Immature natural killer cell (primary cell): ENCODE measurements around the gene SBK3. TPM values are rescaled to one million over a fixed set of nuclear protein-coding genes. Genes with fewer than 3 reads are reported as not detected.
A peak's percentile ranks its signal among the peaks of the same experiment; 100 is the strongest.

ENCODE experiments used
- DNase-seq, 3 donors: peaks; one replicate each; pipeline ENCODE4 v3.0.0; 2022; ENCODE audit warnings: mixed read lengths in 1 of 3
- H3K27ac Mint-ChIP-seq, 6 donors: one replicate each; pipeline ENCODE4 v1.8.0; 2020; ENCODE audit warnings: mixed read lengths in 6 of 6, mild to moderate bottlenecking in 5 of 6, inconsistent platforms in 4 of 6, moderate library complexity in 3 of 6
- H3K27me3 Mint-ChIP-seq, 3 donors: one replicate each; pipeline ENCODE4 v1.8.0; 2020 to 2021; ENCODE audit warnings: low read depth in 3 of 3, mild to moderate bottlenecking in 3 of 3, mixed read lengths in 3 of 3, moderate library complexity in 3 of 3, inconsistent platforms in 1 of 3
- H3K36me3 Mint-ChIP-seq, 3 donors: one replicate each; pipeline ENCODE4 v1.8.0; 2020; ENCODE audit warnings: mixed read lengths in 3 of 3, inconsistent platforms in 2 of 3, mild to moderate bottlenecking in 2 of 3
- H3K4me1 Mint-ChIP-seq, 2 donors: one replicate each; pipeline ENCODE4 v1.8.0; 2020; ENCODE audit warnings: inconsistent platforms in 2 of 2, mild to moderate bottlenecking in 2 of 2, mixed read lengths in 2 of 2, moderate library complexity in 1 of 2
- H3K4me3 Mint-ChIP-seq, 5 donors: one replicate each; pipeline ENCODE4 v1.8.0; 2020; ENCODE audit warnings: mild to moderate bottlenecking in 5 of 5, mixed read lengths in 5 of 5, inconsistent platforms in 3 of 5, moderate library complexity in 3 of 5
- H3K9me3 Mint-ChIP-seq, 6 donors: one replicate each; pipeline ENCODE4 v1.8.0; 2020; ENCODE audit warnings: mild to moderate bottlenecking in 6 of 6, mixed read lengths in 6 of 6, inconsistent platforms in 4 of 6, moderate library complexity in 3 of 6
- polyA plus RNA-seq, 3 donors: library from polyadenylated mRNA; unstranded; fragments of 300-500 nt; fragmentation: Illumina TruSeq; gene quantifications; one replicate each; pipeline ENCODE4 v1.2.3, GENCODE V29; 2021

SBK3 gene
- polyA plus RNA-seq, 3 donors from 2014 or later = not detected

DNA sequence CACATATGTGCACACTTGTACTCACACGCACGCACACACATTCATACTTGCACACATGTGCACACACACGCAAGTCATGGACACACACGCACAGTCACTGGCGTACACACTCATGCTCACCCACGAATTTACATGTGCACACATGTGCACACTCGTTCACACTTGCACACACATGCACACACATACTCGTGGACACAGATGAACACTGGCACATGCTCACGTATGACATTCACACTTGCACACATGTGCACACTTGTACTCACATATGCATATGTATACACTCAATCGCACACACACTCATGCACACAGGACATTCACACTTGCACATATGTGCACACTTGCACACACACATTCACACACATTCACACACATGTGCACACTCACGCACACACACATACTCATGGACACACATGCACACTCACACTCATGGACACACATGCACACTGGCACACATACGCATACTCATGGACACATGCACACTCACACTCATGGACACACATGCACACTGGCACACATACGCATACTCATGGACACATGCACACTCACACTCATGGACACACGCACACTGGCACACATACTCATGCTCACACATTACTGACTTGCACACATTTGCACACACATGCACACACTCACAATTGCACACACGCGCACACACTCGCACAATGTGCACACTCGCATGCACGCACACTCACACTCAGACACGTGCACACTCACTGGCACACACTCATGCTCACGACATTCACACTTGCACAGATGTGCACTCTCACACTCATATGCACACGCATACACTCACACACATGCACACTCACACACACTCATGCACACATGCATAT lies 17.9 kb downstream of the SBK3 start:
- H3K27ac Mint-ChIP-seq = no peak overlapping the region
- no peak overlapping the region for H3K4me3 Mint-ChIP-seq
- H3K9me3 Mint-ChIP-seq = no peaks in the 10 kb centered on the region
- DNase-seq = no peak
- H3K36me3 Mint-ChIP-seq = no peaks in the 10 kb centered on the region
- peaks cover 0 to 2% (median 0%) of the 10 kb centered on the region in 3 donors for H3K27me3 Mint-ChIP-seq
- no peaks in the 10 kb centered on the region for H3K4me1 Mint-ChIP-seq

- no peaks in the 10 kb centered on the region for H3K4me1 Mint-ChIP-seq
- no peaks in the 10 kb centered on the region for H3K36me3 Mint-ChIP-seq
- H3K27me3 Mint-ChIP-seq = peaks cover 0 to 5% (median 0%) of the 10 kb centered on the region in 3 donors
- no peak for DNase-seq
- no peak overlapping the region for H3K4me3 Mint-ChIP-seq
- no peak overlapping the region for H3K27ac Mint-ChIP-seq
- H3K9me3 Mint-ChIP-seq = no peaks in the 10 kb centered on the region
These were observed 18.8 kb downstream of the SBK3 start for GRCh38 chr19:55526216-55527196.

GRCh38 chr19:55525289-55526101 lies 19.8 kb downstream of the SBK3 start:
- H3K27me3 Mint-ChIP-seq = peaks cover 0 to 5% (median 0%) of the 10 kb centered on the region in 3 donors
- H3K4me3 Mint-ChIP-seq = no peak overlapping the region
- H3K27ac Mint-ChIP-seq = no peak overlapping the region
- no peaks in the 10 kb centered on the region for H3K9me3 Mint-ChIP-seq
- no peaks in the 10 kb centered on the region for H3K4me1 Mint-ChIP-seq
- H3K36me3 Mint-ChIP-seq = no peaks in the 10 kb centered on the region
- DNase-seq = no peak

DNA sequence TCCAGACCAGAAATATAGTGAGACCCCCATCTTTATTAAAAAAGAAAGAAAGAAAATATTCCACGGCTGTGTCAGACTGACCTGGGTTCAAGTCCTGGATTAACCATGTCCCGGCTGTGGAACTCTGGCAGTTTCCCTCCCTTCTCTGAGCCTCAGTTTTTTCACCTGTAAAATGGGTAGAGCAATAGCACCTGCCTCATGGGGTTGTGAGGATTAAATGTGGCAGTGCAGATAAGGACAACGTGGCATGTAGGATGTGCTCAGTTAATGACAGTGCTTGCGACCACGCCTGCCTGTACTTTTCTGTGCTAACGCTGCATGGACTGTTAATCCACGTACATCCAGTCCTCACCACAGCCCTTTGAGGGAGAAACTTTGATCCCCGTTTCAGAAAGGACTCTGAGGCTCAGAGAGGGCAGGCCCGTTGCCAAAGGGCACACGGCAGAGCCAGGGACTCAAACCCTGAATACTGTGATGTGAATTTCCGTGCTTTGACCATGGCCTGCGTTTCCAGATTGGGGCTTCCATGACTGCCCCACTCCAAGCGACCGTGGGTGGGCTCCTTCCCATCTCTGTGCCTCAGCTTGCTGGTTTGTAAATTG lies 24.6 kb downstream of the SBK3 start:
- DNase-seq = no peak
- Mint-ChIP-seq H3K4me1 (peaks cover 3 to 5% of the 10 kb centered on the region in 2 donors), H3K9me3 (no peaks in the 10 kb centered on the region), H3K27me3 (peaks cover 0 to 5% (median 1%) of the 10 kb centered on the region in 3 donors), H3K27ac (no peak overlapping the region), H3K36me3 (no peaks in the 10 kb centered on the region), H3K4me3 (no peak overlapping the region)

GRCh38 chr19:55519451-55520311 lies 25.7 kb downstream of the SBK3 start:
- Mint-ChIP-seq H3K4me1 (peaks cover 3 to 5% of the 10 kb centered on the region in 2 donors), H3K9me3 (no peaks in the 10 kb centered on the region), H3K36me3 (no peaks in the 10 kb centered on the region), H3K27ac (no peak overlapping the region), H3K4me3 (no peak overlapping the region), H3K27me3 (peaks cover 0 to 3% (median 1%) of the 10 kb centered on the region in 3 donors)
- no peak for DNase-seq

DNA sequence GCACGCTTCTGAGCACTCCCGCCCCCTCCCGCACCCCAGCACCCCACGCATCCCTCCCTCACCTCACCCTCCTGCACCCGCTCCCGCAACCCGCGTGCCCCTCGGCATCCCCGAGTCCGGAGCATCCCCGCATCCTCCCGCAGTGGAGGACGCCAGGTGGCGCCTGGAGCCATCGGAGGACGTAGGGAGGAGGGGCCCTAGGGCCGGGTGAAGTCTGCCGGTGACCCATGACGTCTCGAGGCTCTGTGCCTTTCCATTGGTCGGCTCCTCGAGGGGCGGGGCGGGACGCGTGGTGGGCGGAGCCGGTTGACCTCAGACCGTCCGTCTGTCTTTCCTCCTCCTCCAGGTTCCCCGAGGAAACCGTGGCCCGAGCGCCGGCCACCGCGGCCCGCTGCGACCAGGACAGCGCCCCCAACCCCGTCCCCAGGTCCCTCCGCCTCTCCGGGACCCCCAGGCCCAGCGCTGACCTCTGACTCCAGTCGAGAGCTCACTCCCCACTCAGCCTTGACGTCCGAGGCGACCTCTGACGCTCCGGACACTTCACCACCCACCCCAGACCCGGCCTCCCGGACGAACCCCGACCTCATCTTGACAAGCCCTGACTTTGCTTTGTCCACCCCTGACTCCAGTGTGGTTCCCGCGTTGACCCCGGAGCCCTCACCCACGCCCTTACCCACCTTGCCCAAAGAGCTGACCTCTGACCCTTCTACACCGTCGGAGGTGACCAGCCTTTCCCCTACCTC lies 28.3 kb downstream of the SBK3 start:
- Mint-ChIP-seq H3K4me3 (peak overlapping the region; percentile 70 to 83 (median 73)), H3K36me3 (no peaks in the 10 kb centered on the region), H3K9me3 (no peaks in the 10 kb centered on the region), H3K27ac (peak overlapping the region; percentile 68 to 93 (median 76)), H3K4me1 (peaks cover 3 to 5% of the 10 kb centered on the region in 2 donors), H3K27me3 (peaks cover 0 to 1% (median 1%) of the 10 kb centered on the region in 3 donors)
- DNase-seq = peak; percentile 90 to 92 (median 92)

DNA sequence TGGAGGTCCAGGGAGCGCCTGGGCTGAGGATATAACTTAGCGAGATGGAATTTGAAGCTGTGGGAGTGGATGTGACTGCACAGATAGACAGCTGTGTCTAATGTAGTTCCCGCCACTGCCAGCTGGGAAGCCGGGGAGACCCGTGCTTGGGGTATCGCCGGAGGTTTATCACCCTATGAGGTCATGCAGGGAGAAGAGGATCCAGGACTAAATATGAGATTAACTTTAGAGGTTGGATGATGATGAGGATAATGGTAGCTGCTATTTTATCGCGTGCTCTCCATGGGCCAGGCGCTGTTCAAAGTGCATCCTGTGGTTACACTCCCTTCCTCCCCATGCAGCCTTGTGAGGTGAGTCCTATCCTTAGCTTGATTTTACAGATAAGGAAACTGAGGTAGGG lies 37.2 kb downstream of the SBK3 start:
- H3K27ac Mint-ChIP-seq = no peak overlapping the region

GRCh38 chr19:55504981-55505380 lies 40.4 kb downstream of the SBK3 start:
- Mint-ChIP-seq H3K9me3 (no peaks in the 10 kb centered on the region), H3K4me3 (no peak overlapping the region), H3K27me3 (peaks cover 4 to 10% (median 8%) of the 10 kb centered on the region in 3 donors), H3K4me1 (peaks cover 14 to 28% of the 10 kb centered on the region in 2 donors), H3K36me3 (peaks cover 0 to 4% (median 0%) of the 10 kb centered on the region in 3 donors), H3K27ac (no peak overlapping the region)
- DNase-seq = no peak

More for the DNA sequence above, 37.2 kb downstream of the SBK3 start:
- Mint-ChIP-seq H3K4me3 (no peak overlapping the region), H3K36me3 (peaks cover 0 to 2% (median 0%) of the 10 kb centered on the region in 3 donors), H3K4me1 (peaks cover 10 to 13% of the 10 kb centered on the region in 2 donors), H3K9me3 (no peaks in the 10 kb centered on the region), H3K27me3 (peaks cover 4 to 12% (median 6%) of the 10 kb centered on the region in 3 donors)
- no peak for DNase-seq

GRCh38 chr19:55504252-55504603 lies 41.1 kb downstream of the SBK3 start:
- no peak for DNase-seq
- peaks cover 14 to 28% of the 10 kb centered on the region in 2 donors for H3K4me1 Mint-ChIP-seq
- peaks cover 4 to 10% (median 8%) of the 10 kb centered on the region in 3 donors for H3K27me3 Mint-ChIP-seq
- H3K36me3 Mint-ChIP-seq = peaks cover 0 to 7% (median 0%) of the 10 kb centered on the region in 3 donors
- peak overlapping the region in 2 of 6 donors; percentile 84 to 95 for H3K27ac Mint-ChIP-seq
- no peaks in the 10 kb centered on the region for H3K9me3 Mint-ChIP-seq
- peak overlapping the region; percentile 87 to 90 (median 88) for H3K4me3 Mint-ChIP-seq

GRCh38 chr19:55503502-55504251 lies 41.7 kb downstream of the SBK3 start:
- Mint-ChIP-seq H3K27ac (peak overlapping the region; percentile 80 to 95 (median 88)), H3K9me3 (no peaks in the 10 kb centered on the region), H3K4me1 (peaks cover 14 to 28% of the 10 kb centered on the region in 2 donors), H3K4me3 (peak overlapping the region; percentile 87 to 90 (median 88)), H3K36me3 (peaks cover 0 to 8% (median 0%) of the 10 kb centered on the region in 3 donors), H3K27me3 (peaks cover 4 to 10% (median 8%) of the 10 kb centered on the region in 3 donors)
- peak; percentile 91 to 95 (median 93) for DNase-seq

- H3K27ac Mint-ChIP-seq = peak overlapping the region; percentile 80 to 95 (median 88)
- peak; percentile 29 to 46 (median 30) for DNase-seq
- peak overlapping the region; percentile 87 to 90 (median 88) for H3K4me3 Mint-ChIP-seq
- peaks cover 4 to 10% (median 8%) of the 10 kb centered on the region in 3 donors for H3K27me3 Mint-ChIP-seq
- peaks cover 0 to 8% (median 0%) of the 10 kb centered on the region in 3 donors for H3K36me3 Mint-ChIP-seq
- no peaks in the 10 kb centered on the region for H3K9me3 Mint-ChIP-seq
- H3K4me1 Mint-ChIP-seq = peaks cover 14 to 28% of the 10 kb centered on the region in 2 donors
These were observed 42.2 kb downstream of the SBK3 start for GRCh38 chr19:55503157-55503501.
